ENCODE measurements around the gene EIF2AK3. TPM values are rescaled to one million over a fixed set of nuclear protein-coding genes. Genes with fewer than 3 reads are reported as not detected.
A peak's percentile ranks its signal among the peaks of the same experiment; 100 is the strongest.

The EIF2AK3 gene
- total RNA-seq, 4 donors from 2014 or later, result 6.4 to 52.7 (median 19.9) TPM

DNA sequence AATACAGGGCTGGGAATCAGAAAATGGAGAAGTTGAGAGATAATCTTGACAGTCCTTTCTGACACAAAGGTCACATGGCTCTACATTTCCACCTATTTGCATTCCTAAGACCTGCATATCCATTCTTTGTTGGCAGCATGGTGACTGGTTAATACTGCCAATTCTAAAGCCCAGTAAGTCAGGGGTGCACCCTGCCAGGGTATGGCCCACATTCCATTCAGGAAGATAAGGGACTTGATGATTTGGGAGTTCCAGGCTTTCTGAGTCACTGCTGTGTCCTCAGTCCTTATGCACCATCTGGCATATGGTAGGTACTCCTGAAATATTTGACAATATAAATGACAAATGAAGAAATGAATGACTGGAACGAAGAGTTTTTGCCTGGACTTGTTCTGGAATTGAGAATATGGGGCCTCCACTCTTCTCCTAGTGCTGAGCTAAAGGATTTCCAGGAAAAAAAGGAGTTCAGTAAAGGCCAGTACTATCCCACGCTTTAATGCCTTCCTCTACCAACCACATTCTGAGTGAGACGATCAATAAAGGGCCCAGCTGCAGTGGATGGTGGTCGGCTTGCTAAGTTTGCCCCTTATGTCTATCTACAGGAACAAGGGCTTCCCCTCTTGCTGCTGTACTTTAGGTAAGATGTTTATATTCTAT lies 31.7 kb upstream of the EIF2AK3 start:
- intact Hi-C loops (cut with DNase I; ENCODE audit: low total_unique reads), result no loop called here
- no peaks in the 10 kb centered on the region for H3K36me3 ChIP-seq
- TF ChIP-seq CTCF (IDR thresholded peaks at IDR 0.05) (no peak), POLR2A (IDR thresholded peaks at IDR 0.05) (no peak)
- peak overlapping the region; percentile 46 to 47 for H3K27ac ChIP-seq
- no peaks in the 10 kb centered on the region for H3K27me3 ChIP-seq
- H3K4me3 ChIP-seq, result no peak overlapping the region
- DNase-seq, result no peak
- H3K4me1 ChIP-seq, result no peaks in the 10 kb centered on the region
- no peaks in the 10 kb centered on the region for H3K9me3 ChIP-seq

DNA sequence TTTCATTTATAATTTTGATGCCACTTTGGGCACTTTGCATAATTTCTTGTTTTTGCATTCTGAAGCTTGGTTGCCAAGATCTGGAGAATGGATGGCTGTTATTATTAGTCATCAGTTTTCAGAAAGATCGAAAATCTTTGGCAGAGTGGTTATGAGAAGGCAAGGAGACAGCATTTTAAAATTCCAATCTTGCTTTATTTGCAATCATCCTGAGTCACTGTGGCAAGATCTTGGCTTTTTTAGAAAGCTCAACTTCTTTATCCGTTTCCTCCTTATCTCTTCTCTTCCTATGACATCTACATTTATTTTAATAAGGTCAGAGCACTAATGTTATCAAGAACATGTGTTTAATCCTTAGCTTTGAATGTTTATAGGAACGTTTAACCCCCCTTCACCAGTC lies 31.1 kb upstream of the EIF2AK3 start:
- Histone ChIP-seq H3K27ac (no peak overlapping the region), H3K4me3 (no peak overlapping the region), H3K36me3 (no peaks in the 10 kb centered on the region), H3K4me1 (no peaks in the 10 kb centered on the region), H3K9me3 (no peaks in the 10 kb centered on the region), H3K27me3 (no peaks in the 10 kb centered on the region)
- DNase-seq, result no peak
- intact Hi-C loops (cut with DNase I; ENCODE audit: low total_unique reads), result no loop called here
- TF ChIP-seq CTCF (IDR thresholded peaks at IDR 0.05), result no peak
- no peak for TF ChIP-seq POLR2A (IDR thresholded peaks at IDR 0.05)

DNA sequence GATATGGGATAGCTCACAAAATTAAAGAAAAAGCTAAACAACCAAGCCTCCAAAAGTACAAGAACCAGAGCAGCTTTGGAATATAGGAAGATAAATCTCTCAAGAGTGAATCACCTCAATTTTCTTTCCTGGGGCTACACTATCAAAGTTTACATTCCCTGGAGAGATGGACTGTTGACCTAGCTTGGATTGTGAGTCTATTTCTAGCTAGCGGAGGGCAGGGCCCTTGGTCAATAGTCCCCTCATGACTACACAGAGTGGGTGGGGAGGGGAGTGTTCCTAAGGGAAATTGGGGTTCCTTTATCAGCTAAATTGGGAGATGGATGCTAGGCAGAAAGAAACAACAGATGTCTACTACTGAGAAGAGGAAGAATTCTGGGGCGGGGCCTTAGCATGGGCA lies 29.9 kb upstream of the EIF2AK3 start:
- no peak overlapping the region for H3K27ac ChIP-seq
- intact Hi-C loops (cut with DNase I; ENCODE audit: low total_unique reads), result no loop called here
- TF ChIP-seq POLR2A (IDR thresholded peaks at IDR 0.05) (no peak), CTCF (IDR thresholded peaks at IDR 0.05) (no peak)

DNA sequence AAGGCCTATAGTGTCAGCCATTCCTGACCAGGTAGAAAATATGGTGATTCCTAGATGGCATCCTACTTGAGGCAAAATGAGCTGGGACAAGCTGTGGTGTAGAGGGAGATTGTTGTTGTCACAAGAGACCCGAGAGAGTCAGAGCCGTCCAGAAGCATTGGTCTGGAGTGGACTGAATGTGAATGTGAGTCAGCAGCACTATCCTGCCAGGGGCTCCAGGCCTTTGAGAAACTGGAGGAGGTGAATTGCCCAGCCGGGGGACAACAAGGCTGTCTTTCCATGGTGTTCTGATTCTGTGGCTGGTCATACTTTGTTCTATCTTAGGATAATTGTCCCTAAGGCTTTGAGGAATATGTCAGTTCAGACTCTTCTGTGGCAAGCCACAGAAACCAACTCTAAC lies 29.4 kb upstream of the EIF2AK3 start:
- no peak for TF ChIP-seq POLR2A (IDR thresholded peaks at IDR 0.05)
- TF ChIP-seq CTCF (IDR thresholded peaks at IDR 0.05), result no peak
- DNase-seq, result no peak
- H3K4me1 ChIP-seq, result no peaks in the 10 kb centered on the region
- no peaks in the 10 kb centered on the region for H3K27me3 ChIP-seq
- H3K9me3 ChIP-seq, result no peaks in the 10 kb centered on the region
- no peaks in the 10 kb centered on the region for H3K36me3 ChIP-seq
- no peak overlapping the region for H3K4me3 ChIP-seq
- no peak overlapping the region for H3K27ac ChIP-seq
- intact Hi-C loops (cut with DNase I; ENCODE audit: low total_unique reads), result no loop called here

More for the DNA sequence above, 29.9 kb upstream of the EIF2AK3 start:
- H3K4me1 ChIP-seq, result no peaks in the 10 kb centered on the region
- DNase-seq, result no peak
- H3K27me3 ChIP-seq, result no peaks in the 10 kb centered on the region
- no peak overlapping the region for H3K4me3 ChIP-seq
- no peaks in the 10 kb centered on the region for H3K36me3 ChIP-seq
- no peaks in the 10 kb centered on the region for H3K9me3 ChIP-seq

GRCh38 chr2:88654714-88655113 lies 27.4 kb upstream of the EIF2AK3 start:
- TF ChIP-seq CTCF (IDR thresholded peaks at IDR 0.05) (no peak), POLR2A (IDR thresholded peaks at IDR 0.05) (no peak)
- H3K36me3 ChIP-seq, result no peaks in the 10 kb centered on the region
- H3K27me3 ChIP-seq, result no peaks in the 10 kb centered on the region
- H3K27ac ChIP-seq, result no peak overlapping the region
- H3K4me3 ChIP-seq, result no peak overlapping the region
- H3K9me3 ChIP-seq, result no peaks in the 10 kb centered on the region
- DNase-seq, result no peak
- intact Hi-C loops (cut with DNase I; ENCODE audit: low total_unique reads), result no loop called here
- no peaks in the 10 kb centered on the region for H3K4me1 ChIP-seq

Data from uterus (tissue), 4 donors.